ENCODE measurements around the gene CACHD1.
"Not testable (repeated sequence)": the region's sequence is repeated elsewhere in the genome, so short reads cannot be mapped to it uniquely, and the experiment has no call there.

The CACHD1 gene

DNA sequence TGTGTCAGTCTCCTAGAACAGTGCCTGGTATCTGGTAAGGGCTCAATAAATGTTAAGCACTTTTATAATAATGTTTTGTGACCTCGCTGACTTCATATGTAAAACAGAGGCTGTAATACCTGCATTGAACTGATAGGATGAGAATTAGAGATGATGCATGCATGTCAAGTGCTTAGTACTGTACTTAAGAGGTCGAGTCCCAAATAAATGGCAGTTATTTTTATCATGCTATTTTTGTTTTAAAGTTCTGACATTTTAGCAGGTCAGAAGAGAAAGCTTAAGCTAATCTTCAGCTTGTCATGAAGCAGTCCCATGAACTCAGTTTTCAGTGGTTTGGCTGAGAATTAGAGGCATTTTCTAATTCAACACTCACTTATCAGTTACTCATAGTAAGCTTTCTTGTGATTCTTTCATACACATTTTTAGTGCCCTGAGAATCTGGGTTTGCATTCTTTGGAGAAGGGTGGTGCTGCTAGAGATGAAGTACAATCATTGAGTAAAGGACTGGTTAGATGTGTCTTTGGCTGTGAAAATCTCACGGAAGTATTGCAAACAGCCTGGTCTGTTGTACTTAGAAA is 199.3 kb downstream of the CACHD1 start:
- DNase-seq, result no peak

- peak in 1 of 2 experiments; percentile 16 for DNase-seq
Observed at GRCh38 chr1:64675718-64676345, 205.9 kb downstream of the CACHD1 start.

GRCh38 chr1:64676386-64676785 is 206.5 kb downstream of the CACHD1 start:
- no peak for DNase-seq

DNA sequence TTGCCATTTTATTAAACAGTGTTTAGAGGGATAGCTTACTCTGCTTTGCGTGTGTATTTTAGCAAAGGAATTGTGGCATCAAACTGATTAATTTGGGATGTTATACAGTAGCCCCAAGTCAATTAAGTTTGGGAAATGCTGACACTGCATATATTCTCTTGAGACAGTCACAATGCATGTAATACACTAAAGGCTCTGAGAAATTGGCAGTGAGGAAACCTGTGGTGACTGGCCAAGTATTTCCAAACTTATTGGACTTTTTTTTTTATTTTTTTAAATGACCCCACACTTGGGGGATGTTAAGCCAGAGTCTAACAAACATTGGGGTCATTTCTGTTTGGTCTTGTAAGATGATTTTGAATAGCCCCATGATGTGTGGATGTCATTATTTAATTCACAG is 207.6 kb downstream of the CACHD1 start:
- DNase-seq, result no peak

- DNase-seq, result no peak
Observed at GRCh38 chr1:64678366-64678765, 208.4 kb downstream of the CACHD1 start.

- DNase-seq, result no peak
Observed at GRCh38 chr1:64679177-64679576, 209.2 kb downstream of the CACHD1 start.

DNA sequence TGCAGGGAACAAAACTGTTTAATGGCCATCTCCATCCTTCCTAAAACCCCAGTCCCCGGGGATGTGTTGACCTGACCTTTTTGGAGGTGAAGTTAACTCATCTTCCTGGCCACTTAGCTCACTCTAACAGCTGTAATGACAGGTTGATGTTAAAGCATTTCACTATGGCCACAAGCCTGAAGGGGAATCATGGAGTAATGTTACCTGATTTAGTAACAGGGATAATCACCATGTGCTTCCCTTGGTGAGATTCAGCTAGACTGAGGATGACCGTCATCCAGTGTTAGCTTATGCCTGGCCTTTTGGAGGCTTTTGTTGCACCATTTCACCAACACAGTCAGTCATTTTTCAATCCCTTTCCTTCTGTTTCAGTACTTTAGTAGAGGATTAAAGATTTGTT is 210.7 kb downstream of the CACHD1 start:
- no peak for DNase-seq

- no peak for DNase-seq
Observed at GRCh38 chr1:64681043-64681442, 211.1 kb downstream of the CACHD1 start.

- no peak for DNase-seq
Observed at GRCh38 chr1:64683419-64683818, 213.5 kb downstream of the CACHD1 start.

- no peak for DNase-seq
Observed at GRCh38 chr1:64685217-64685616, 215.3 kb downstream of the CACHD1 start.

- DNase-seq, result no peak
Observed at GRCh38 chr1:64685765-64686341, 215.9 kb downstream of the CACHD1 start.

GRCh38 chr1:64686828-64687724 is 217.1 kb downstream of the CACHD1 start:
- peak in 1 of 2 experiments; percentile 52 for DNase-seq

DNA sequence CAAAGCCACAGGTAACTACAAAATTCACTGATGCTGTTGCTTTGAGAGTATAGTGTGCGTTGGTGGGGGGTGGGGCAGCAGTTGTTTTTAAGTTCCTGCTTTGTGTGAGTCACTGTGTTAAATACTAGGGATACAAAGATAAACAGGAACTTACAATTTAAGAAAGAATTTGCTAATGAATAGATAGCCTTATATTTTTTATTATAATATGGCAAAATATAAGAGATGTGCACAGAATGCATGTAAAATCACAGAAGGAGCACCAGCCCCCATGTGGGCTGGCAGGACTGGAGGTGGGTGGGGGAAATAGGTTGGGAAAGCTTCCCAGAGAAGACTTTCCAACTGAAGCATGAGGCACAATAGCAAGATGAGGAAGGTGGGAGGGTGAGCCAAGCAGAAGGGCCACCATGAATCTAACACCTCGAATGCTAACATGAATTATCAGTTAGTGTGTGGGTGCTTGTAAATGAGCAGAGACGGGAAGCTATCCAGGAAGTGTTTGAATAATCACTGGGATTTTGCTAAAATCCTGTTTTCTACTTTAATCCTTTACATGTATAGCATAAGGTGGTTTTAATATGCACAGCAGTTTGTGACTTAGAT is 217.9 kb downstream of the CACHD1 start:
- DNase-seq, result no peak

DNA sequence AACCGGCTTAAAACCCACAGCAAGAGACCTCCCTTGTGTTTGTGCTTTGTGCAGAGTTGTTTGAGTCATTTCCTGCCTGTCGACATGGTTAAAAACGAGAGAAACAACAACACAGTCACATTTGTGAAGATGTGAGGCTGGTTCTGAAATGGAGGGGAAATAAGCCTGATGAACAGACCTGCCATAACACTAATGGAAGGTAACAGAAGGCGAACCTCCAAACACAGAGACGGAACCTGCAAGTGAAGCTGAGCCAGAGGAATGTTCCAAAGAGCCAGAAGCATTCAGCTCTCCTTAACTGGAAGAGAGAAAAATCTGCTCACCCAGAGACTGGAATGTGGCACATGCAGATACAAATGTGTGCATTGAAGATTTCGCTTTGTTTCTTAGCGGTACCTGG is 221.7 kb downstream of the CACHD1 start:
- DNase-seq, result no peak

DNA sequence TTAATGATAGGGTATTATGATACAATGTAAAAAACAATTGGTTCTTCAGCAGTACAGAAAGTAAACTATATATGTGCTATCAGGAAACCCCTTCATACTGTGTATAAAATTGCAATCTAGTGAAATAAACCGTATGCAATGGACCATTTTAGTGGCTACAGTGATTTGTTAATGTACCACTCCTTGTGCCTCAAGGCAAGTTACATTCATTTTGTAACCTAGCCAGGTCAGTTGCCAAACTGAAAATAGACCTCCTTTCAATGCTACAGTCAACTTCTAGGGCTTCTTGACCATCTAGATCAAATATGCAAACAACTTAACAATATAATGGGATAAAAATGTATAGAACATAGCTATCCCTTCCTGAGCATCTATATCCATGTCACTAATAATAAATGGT is 223.0 kb downstream of the CACHD1 start:
- DNase-seq, result no peak

- no peak for DNase-seq
Observed at GRCh38 chr1:64693406-64693805, 223.5 kb downstream of the CACHD1 start.

DNA sequence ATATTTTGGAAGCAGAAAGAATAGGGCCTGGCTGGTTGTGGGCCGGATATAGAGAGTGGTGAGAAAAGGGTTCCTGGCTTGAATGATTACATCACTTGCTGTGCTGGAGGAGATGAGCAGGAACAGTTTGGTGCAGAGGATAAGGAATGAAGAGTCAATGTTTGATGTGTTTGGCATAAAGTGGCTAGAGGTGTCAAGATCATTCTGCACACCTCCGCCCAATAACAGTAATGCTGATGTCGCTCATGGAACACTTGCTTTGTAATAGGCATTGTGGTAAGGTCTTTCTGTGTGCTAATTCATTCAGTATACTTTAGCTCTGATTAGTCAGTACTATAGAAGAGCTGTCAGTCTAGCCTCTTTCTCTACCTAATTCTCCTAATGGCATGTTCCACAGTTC is 226.9 kb downstream of the CACHD1 start:
- no peak for DNase-seq

DNA sequence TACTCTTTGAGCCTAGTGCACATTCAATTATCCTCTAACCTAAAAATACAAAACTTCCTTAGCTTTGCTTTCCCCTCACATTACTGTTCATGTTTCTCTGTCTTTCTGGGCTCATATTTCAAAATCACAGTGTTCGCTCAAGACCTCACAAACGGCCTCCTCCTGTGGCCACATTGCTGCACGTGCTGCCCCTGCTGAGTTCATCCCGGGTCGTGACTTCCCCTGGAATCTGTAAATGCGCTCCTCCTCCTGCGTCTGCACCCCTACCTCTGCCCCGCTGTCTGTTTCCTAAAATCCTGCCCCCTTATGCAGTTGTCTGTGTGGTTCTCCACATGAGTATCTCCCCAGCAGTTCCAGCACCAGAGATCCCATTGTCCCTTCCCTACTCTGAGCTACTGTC is 229.4 kb downstream of the CACHD1 start:
- DNase-seq, result no peak

DNA sequence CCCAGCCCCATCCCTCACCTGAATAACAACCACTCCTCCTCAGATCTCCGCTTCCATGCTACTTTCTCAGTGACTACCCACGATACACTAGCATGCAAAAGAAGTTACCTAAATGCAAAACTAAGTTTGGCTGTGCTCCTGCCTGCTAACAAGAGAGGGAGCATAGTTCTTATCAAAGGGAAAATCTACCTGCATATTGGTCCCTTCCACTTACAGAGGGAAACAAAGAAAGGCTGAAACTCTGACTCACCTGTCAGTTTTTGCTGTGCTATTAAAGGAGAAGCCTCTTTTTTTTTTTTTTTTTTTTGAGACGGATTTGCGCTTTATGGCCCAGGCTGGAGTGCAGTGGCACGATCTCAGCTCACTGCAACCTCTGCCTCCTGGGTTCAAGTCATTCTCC is 231.1 kb downstream of the CACHD1 start:
- no peak for DNase-seq

DNA sequence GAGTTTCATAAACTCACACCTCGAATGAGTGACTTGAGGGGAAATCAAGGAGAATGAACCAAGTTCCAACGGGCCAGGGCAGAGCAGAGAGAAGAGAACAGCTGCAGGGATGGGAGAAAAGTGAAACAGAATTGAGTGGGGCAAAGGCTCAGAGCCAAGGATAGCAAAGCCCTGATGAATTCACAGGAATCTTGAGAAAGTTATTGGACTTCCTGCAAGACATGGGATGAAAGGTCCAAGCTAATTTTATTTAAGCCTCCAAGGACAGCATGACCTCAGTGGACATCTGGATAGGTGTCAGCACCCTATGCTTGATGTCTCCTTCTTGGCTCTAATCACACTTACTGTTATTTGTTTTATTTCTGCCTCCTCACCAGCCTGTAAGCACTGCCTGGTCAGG is 232.0 kb downstream of the CACHD1 start:
- no peak for DNase-seq

DNA sequence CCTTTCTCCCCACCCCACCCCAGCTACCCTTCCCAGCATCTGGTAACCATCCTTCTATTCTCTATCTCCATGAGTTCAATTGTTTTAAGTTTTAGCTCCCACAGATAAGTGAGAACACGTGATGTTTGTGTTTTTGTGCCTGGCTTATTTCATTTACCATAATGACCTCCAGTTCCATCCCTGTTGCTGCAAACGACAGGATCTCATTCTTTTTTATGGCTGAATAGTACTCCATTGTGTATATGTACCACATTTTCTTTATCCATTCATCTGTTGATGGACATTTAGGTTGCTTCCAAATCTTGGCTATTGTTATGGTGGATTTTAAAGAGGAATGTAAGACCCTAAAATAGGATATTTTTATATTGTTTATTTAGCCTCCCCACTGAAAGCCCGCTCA is 232.7 kb downstream of the CACHD1 start:
- not testable (repeated sequence) for DNase-seq

- no peak for DNase-seq
Observed at GRCh38 chr1:64703600-64703999, 233.7 kb downstream of the CACHD1 start.

DNA sequence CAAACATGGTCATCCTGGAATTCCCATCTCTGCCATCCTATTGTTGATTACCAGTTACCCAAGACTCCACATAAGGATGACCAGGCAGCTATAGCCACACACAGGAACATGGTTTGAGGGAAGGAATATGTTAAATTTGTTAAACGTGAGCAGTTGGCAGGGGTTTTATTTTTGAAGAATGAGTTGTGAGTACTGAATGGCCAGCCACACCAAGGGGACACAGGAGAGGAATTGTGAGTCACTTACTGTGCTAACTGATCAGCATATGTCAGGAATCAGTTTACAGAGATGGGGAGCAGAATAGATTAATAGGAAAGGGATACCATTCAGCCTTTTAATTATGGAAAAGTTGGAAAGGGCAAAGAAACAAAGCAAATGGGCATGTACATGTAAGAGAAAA is 235.7 kb downstream of the CACHD1 start:
- no peak for DNase-seq

All from SW 1271 (cell line).